DOHH2 (cell line): ENCODE data around the gene FRS2.
A peak's percentile ranks its signal among the peaks of the same experiment; 100 is the strongest.

Source experiments
- H3F3A ChIP-seq: fragments of 200-600 bp; sonication (generic), shearing (Covaris generic); 2 replicates; pipeline ENCODE4 v1.6.0; 2016; ENCODE audit warnings: antibody characterized with exemption, mild to moderate bottlenecking; ENCODE audit not compliant: control insufficient read depth, insufficient read depth
- H3K27ac ChIP-seq: fragments of 200-600 bp; sonication (generic); 2 replicates; pipeline ENCODE4 v1.5.1; 2014; ENCODE audit warnings: low read depth, mild to moderate bottlenecking, low read length, moderate library complexity
- H3K27me3 ChIP-seq: fragments of 200-600 bp; sonication (generic); 2 replicates; pipeline ENCODE4 v1.6.1; 2014; ENCODE audit warnings: mild to moderate bottlenecking, low read length, mixed read lengths; ENCODE audit not compliant: control insufficient read depth
- H3K36me3 ChIP-seq: fragments of 200-600 bp; sonication (generic); 2 replicates; pipeline ENCODE4 v1.6.1; 2014; ENCODE audit warnings: mild to moderate bottlenecking, low read length, moderate library complexity, mixed read lengths; ENCODE audit not compliant: control insufficient read depth
- H3K4me1 ChIP-seq: fragments of 200-600 bp; sonication (generic); 2 replicates; pipeline ENCODE4 v1.6.1; 2014; ENCODE audit warnings: mild to moderate bottlenecking, low read length, mixed read lengths; ENCODE audit not compliant: control insufficient read depth
- H3K4me2 ChIP-seq: fragments of 200-600 bp; sonication (generic); 2 replicates; pipeline ENCODE4 v1.6.0; 2014; ENCODE audit warnings: mild to moderate bottlenecking, low read length, moderate library complexity
- H3K4me3 ChIP-seq: fragments of 200-600 bp; sonication (generic); 2 replicates; pipeline ENCODE4 v1.5.1; 2014; ENCODE audit warnings: mild to moderate bottlenecking, low read length, mixed read lengths
- H3K79me2 ChIP-seq: fragments of 200-600 bp; sonication (generic); 2 replicates; pipeline ENCODE4 v1.6.1; 2014; ENCODE audit warnings: mild to moderate bottlenecking, low read length, mixed read lengths; ENCODE audit not compliant: control insufficient read depth
- H3K9me2 ChIP-seq: fragments of 200-600 bp; sonication (generic); replicated peaks from 2 replicates; pipeline ENCODE4 v1.6.1; 2014; ENCODE audit warnings: mild to moderate bottlenecking, low read length, mixed read lengths; ENCODE audit not compliant: control insufficient read depth
- H3K9me3 ChIP-seq: fragments of 200-600 bp; sonication (generic); 2 replicates; pipeline ENCODE4 v1.6.1; 2014; ENCODE audit warnings: antibody characterized with exemption, low read length, mixed read lengths; ENCODE audit not compliant: control insufficient read depth, insufficient read depth
- H4K20me1 ChIP-seq: fragments of 200-600 bp; sonication (generic); 2 replicates; pipeline ENCODE4 v1.6.0; 2014; ENCODE audit warnings: low read depth, mild to moderate bottlenecking, antibody characterized with exemption, low read length, moderate library complexity; ENCODE audit not compliant: control insufficient read depth, insufficient read depth
- EZH2phosphoT487 ChIP-seq: fragments of 200-600 bp; sonication (generic); IDR thresholded peaks from 2 replicates; pipeline ENCODE4 v1.6.1; 2017; ENCODE audit warnings: borderline replicate concordance, mild to moderate bottlenecking, antibody characterized with exemption, low read length, moderate library complexity, mixed read lengths
- TF ChIP-seq, protein P1 (sequence below): fragments of 200-600 bp; sonication (generic); IDR thresholded peaks from one replicate; pipeline ENCODE4 v1.5.1; 2014; ENCODE audit warnings: antibody characterized with exemption, mild to moderate bottlenecking, low read depth, low read length; ENCODE audit not compliant: poor library complexity, severe bottlenecking

Gene FRS2

DNA sequence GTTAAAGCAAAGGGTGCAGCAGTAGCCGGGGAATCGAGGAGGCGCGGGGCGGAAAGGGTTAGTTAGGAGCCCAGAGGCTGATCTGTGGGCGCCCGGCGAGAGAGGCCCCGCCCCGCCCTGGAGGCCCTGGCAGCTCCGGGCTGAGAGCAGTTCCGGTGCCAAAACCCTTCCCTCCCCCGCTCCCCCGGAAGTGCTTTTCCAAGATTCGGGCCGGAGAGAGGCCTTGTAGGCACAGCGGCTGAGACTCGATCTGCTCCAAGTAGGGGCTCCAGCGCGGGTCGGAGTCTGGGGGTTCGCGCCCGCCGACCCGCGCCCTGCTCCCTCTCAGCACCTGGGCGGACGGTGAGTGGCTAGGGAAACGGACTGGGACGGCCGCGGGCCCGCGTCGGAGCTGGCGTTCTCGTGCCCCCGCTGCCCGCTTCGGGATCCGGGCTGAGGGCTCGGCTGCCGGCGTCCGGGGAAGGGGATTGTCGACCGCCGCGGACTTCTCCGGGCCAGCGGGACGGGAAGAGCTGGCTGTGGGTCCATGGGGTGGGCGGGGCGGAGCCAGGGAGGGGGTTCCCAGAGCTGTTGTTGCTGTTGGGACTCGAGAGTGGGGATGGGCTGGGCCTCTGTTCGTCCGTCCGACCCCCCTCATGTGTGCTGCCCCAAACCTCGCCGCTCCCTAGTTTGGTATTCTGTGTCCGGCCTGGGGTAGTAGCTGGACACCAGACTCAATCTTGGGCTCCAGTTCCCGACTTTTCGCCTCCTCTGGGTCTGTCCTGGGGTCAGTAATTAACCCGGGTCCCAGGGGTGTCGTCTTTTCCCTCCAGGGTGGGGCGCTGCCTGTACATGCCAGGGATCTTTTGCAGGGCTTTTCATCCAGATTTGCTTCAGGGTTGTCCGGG lies at the start of gene FRS2:
FRS2 (plus strand) TSS at position 200 of the 887 bp plus-strand sequence. CDS start 98,643 bp downstream, outside the sequence.
- Histone ChIP-seq H3F3A (peaks cover 3% of the 10 kb centered on the region; the same call in 1 of the 2 replicates), H3K4me2 (peak within 1 kb of the TSS; percentile 89), H3K4me1 (peaks cover 40% of the 10 kb centered on the region), H3K9me3 (no peaks in the 10 kb centered on the region), H3K9me2 (no peaks in the 10 kb centered on the region), H3K36me3 (peaks cover 5% of the 10 kb centered on the region), H3K27ac (peak within 1 kb of the TSS; percentile 40; the same call in 1 of the 2 replicates), H3K4me3 (peak within 1 kb of the TSS; percentile 90), H4K20me1 (peaks cover 11% of the 10 kb centered on the region), H3K27me3 (no peaks in the 10 kb centered on the region), H3K79me2 (peaks cover 53% of the 10 kb centered on the region)
- no peak for TF ChIP-seq EZH2phosphoT487
- TF ChIP-seq, protein P1, sequence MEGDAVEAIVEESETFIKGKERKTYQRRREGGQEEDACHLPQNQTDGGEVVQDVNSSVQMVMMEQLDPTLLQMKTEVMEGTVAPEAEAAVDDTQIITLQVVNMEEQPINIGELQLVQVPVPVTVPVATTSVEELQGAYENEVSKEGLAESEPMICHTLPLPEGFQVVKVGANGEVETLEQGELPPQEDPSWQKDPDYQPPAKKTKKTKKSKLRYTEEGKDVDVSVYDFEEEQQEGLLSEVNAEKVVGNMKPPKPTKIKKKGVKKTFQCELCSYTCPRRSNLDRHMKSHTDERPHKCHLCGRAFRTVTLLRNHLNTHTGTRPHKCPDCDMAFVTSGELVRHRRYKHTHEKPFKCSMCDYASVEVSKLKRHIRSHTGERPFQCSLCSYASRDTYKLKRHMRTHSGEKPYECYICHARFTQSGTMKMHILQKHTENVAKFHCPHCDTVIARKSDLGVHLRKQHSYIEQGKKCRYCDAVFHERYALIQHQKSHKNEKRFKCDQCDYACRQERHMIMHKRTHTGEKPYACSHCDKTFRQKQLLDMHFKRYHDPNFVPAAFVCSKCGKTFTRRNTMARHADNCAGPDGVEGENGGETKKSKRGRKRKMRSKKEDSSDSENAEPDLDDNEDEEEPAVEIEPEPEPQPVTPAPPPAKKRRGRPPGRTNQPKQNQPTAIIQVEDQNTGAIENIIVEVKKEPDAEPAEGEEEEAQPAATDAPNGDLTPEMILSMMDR = peak; percentile 52

DNA sequence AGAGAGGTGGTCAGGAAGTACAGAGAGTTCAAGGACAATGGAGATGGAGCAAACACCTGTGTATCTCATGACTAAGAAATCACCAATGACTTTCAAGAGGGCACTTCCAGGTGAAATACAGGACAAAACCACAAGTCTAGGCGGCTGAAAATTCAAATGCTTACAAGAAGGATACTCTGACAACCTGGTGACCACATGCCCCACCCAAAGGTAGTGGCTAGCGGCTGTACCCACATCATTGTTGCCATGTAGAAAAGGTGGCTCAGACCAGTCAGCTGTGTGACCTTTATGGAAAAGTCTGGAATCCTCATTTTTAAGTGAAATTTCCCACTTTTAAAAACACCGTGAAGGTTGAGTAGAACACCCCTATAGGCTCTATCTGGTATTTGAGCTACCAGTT lies 48.6 kb upstream of the FRS2 start:
- no peaks in the 10 kb centered on the region for H3K9me2 ChIP-seq
- H3K36me3 ChIP-seq = no peaks in the 10 kb centered on the region
- no peak overlapping the region for H3K4me3 ChIP-seq
- H3K4me1 ChIP-seq = no peaks in the 10 kb centered on the region
- no peaks in the 10 kb centered on the region for H3K27me3 ChIP-seq
- no peaks in the 10 kb centered on the region for H3F3A ChIP-seq
- no peak overlapping the region for H3K4me2 ChIP-seq
- no peaks in the 10 kb centered on the region for H3K9me3 ChIP-seq
- no peak overlapping the region for H3K27ac ChIP-seq
- no peak for TF ChIP-seq EZH2phosphoT487
- TF ChIP-seq, protein P1 = no peak
- H3K79me2 ChIP-seq = no peaks in the 10 kb centered on the region
- no peaks in the 10 kb centered on the region for H4K20me1 ChIP-seq

GRCh38 chr12:69423037-69423905 lies 46.9 kb upstream of the FRS2 start:
- no peaks in the 10 kb centered on the region for H3K79me2 ChIP-seq
- no peaks in the 10 kb centered on the region for H3K9me3 ChIP-seq
- H3K36me3 ChIP-seq = no peaks in the 10 kb centered on the region
- TF ChIP-seq EZH2phosphoT487 = no peak
- no peaks in the 10 kb centered on the region for H4K20me1 ChIP-seq
- H3K27ac ChIP-seq = no peak overlapping the region
- no peak overlapping the region for H3K4me3 ChIP-seq
- H3K4me2 ChIP-seq = no peak overlapping the region
- H3K9me2 ChIP-seq = no peaks in the 10 kb centered on the region
- no peaks in the 10 kb centered on the region for H3K4me1 ChIP-seq
- H3K27me3 ChIP-seq = no peaks in the 10 kb centered on the region
- no peaks in the 10 kb centered on the region for H3F3A ChIP-seq
